GM12872 (cell line): Measurements from ENCODE around the gene RASAL3.

Experiments used
- CTCF ChIP-seq: IDR thresholded peaks from 3 replicates; pipeline ENCODE4 v1.5.1; 2011; ENCODE audit warnings: low read depth, mild to moderate bottlenecking, low read length, moderate library complexity; ENCODE audit not compliant: insufficient read depth

The RASAL3 gene

DNA sequence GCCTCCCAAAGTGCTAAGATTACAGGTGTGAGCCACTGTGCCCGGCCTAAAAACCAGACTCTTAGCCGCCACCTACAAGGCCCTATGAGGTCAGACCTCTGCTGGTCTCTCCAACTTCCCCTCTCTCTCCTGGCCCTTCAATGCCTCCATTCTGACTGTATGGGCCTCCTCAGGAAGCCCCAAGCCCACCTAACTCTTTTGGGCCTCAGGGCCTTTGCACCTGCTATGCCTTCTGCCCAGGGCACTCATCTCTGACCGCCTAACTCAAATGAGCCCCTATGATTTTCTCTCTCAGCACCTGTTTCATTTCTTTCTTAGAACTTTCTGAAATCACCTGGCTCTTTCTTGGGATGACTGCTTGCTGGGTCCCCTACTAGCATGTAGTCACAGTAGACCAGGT lies 21.0 kb downstream of the RASAL3 start:
- TF ChIP-seq CTCF, result no peak

GRCh38 chr19:15442142-15442920 lies 22.0 kb downstream of the RASAL3 start:
- TF ChIP-seq CTCF, result no peak

GRCh38 chr19:15441317-15441716 lies 23.0 kb downstream of the RASAL3 start:
- no peak for TF ChIP-seq CTCF

GRCh38 chr19:15439821-15440641 lies 24.3 kb downstream of the RASAL3 start:
- TF ChIP-seq CTCF, result no peak

- TF ChIP-seq CTCF, result no peak
Measured at GRCh38 chr19:15439078-15439799, 25.1 kb downstream of the RASAL3 start.

DNA sequence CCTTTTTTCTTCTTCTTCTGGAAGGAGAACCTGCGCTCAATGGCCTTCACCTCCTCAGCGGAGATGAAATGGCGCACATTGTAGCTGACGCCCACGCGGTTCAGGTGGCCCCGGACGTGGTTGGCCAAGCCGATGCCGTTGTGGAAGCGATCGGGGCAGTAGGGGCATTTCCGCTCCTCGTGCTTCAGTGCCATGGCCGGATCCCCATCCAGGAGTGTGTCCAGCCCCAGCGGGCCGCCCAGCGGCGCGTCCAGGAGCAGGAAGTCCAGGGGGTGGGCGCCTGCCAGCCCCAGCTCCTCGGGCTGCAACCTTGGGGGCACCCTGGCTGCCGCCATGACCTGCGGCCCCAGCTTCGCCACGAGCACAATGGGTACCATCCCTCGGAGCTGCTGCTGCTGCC lies 25.8 kb downstream of the RASAL3 start:
- no peak for TF ChIP-seq CTCF

DNA sequence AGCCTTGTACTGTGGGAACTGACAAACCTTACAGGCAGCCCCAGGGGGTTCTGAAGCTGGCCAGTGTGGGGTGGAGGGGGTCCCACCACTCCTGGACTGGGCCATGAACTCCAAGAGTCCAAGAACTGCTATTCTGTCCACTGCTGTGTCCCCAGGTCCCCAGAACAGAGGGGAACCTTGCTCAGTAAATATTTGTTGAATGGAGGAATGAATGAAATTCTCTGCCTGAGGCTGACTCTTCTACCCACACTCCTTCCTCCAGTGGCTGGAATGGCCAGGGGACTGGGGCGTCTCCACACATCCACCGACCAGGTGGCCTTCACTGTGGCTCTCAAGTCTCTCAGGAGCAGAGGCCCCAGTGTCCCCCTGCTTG lies 26.2 kb downstream of the RASAL3 start:
- TF ChIP-seq CTCF, result no peak
